Esophagus squamous epithelium (tissue), 4 donors: ENCODE data around the gene TP53AIP1.

Experiments
- CTCF ChIP-seq, 6 experiments: fragments of 450-650 bp in 4 of 6; fragments of 200-600 bp in 2 of 6; sonication (generic) in 2 of 6; IDR thresholded peaks; one replicate each; pipeline ENCODE4 v1.5.1; 2016 to 2019; ENCODE audit warnings: antibody characterized with exemption in 6 of 6, mild to moderate bottlenecking in 4 of 6, moderate library complexity in 4 of 6
- POLR2A ChIP-seq, 4 donors: fragments of 450-650 bp; IDR thresholded peaks; one replicate each; pipeline ENCODE4 v1.6.1; 2017; ENCODE audit warnings: antibody characterized with exemption in 4 of 4, mild to moderate bottlenecking in 4 of 4, moderate library complexity in 3 of 4

- no peak for TF ChIP-seq POLR2A (IDR thresholded peaks at IDR 0.05)
- no peak for TF ChIP-seq CTCF (IDR thresholded peaks at IDR 0.05)
These were observed 4.3 kb downstream of the TP53AIP1 start for GRCh38 chr11:128938156-128938885.
